ENCODE data around the gene ZBTB1. TPM values are rescaled to one million over a fixed set of nuclear protein-coding genes. Genes with fewer than 3 reads are reported as not detected.
A peak's percentile ranks its signal among the peaks of the same experiment; 100 is the strongest.

ZBTB1 gene
- total RNA-seq, 1 donor from 2014 or later = 53.3 TPM

DNA sequence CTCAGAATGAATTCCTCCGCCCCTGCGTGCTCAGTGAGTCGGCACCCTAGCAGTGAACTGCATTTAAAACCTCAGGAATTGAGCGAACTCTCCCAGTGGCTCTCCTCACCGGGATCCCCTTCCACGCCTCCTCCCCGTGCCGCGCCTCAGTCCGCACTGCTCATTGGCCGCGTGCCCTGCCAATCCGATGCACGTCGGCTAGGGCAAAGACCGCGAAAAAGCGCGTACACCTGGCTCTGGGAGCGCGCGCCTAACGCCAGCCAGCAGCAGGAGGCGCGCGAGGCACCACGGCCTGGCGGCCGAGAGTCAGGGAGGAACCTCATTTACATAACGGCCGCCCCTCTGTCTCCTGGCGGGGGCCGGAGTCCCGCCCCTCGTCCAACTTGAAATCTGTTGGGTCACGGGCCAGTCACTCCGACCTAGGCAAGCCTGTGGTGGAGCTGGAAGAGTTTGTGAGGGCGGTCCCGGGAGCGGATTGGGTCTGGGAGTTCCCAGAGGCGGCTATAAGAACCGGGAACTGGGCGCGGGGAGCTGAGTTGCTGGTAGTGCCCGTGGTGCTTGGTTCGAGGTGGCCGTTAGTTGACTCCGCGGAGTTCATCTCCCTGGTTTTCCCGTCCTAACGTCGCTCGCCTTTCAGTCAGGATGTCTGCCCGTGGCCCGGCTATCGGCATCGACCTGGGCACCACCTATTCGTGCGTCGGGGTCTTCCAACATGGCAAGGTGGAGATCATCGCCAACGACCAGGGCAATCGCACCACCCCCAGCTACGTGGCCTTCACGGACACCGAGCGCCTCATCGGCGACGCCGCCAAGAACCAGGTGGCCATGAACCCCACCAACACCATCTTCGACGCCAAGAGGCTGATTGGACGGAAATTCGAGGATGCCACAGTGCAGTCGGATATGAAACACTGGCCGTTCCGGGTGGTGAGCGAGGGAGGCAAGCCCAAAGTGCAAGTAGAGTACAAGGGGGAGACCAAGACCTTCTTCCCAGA, 35.9 kb downstream of the ZBTB1 start, which contains the start of gene HSPA2:
Gene HSPA2, plus strand, starts transcription at position 534 of the 995 bp plus-strand sequence. Its CDS starts 109 bp downstream, at position 643.
- Mint-ChIP-seq H3K9me3 (peaks cover 30% of the 10 kb centered on the region), H3K36me3 (peaks cover 4% of the 10 kb centered on the region), H3K4me1 (no peaks in the 10 kb centered on the region), H3K27me3 (ENCODE audit: insufficient read depth, low read depth) (no peaks in the 10 kb centered on the region), H3K4me3 (peak within 1 kb of the TSS; percentile 80), H3K27ac (no peak within 1 kb of the TSS)
- no peak for TF ChIP-seq EZH2 (IDR thresholded peaks at IDR 0.05)
- peak; percentile 65 for TF ChIP-seq CTCF (IDR thresholded peaks at IDR 0.05)
- DNase-seq (ENCODE audit: low spot score) = peak; percentile 98
- Histone ChIP-seq H3K9ac (no peak within 1 kb of the TSS), H4K20me1 (ENCODE audit: low read depth) (no peaks in the 10 kb centered on the region), H2AFZ (replicated peaks) (peak within 1 kb of the TSS; percentile 88), H3K79me2 (ENCODE audit: low read depth) (no peaks in the 10 kb centered on the region), H3K36me3 (no peaks in the 10 kb centered on the region), H3K4me1 (peaks cover 10% of the 10 kb centered on the region), H3K4me2 (peak within 1 kb of the TSS; percentile 73), H3F3A (ENCODE audit: low read depth) (peaks cover 41% of the 10 kb centered on the region), H3K27me3 (no peaks in the 10 kb centered on the region), H3K27ac (peak within 1 kb of the TSS; percentile 2), H3K4me3 (peak within 1 kb of the TSS; percentile 49), H3K9me3 (ENCODE audit: low read depth) (no peaks in the 10 kb centered on the region)

GRCh38 chr14:64541261-64541971, 36.8 kb downstream of the ZBTB1 start:
- no peaks in the 10 kb centered on the region for H3K27me3 Mint-ChIP-seq (ENCODE audit: insufficient read depth, low read depth)
- Histone ChIP-seq H3K4me1 (peaks cover 10% of the 10 kb centered on the region), H2AFZ (replicated peaks) (no peak overlapping the region), H3K4me2 (no peak overlapping the region), H3K9ac (no peak overlapping the region), H3K27me3 (no peaks in the 10 kb centered on the region), H3K79me2 (ENCODE audit: low read depth) (no peaks in the 10 kb centered on the region), H3K36me3 (no peaks in the 10 kb centered on the region), H3K9me3 (ENCODE audit: low read depth) (no peaks in the 10 kb centered on the region), H4K20me1 (ENCODE audit: low read depth) (no peaks in the 10 kb centered on the region), H3F3A (ENCODE audit: low read depth) (peaks cover 41% of the 10 kb centered on the region), H3K4me3 (no peak overlapping the region), H3K27ac (no peak overlapping the region)
- no peaks in the 10 kb centered on the region for H3K4me1 Mint-ChIP-seq
- H3K27ac Mint-ChIP-seq = no peak overlapping the region
- no peak for DNase-seq (ENCODE audit: low spot score)
- no peak for TF ChIP-seq CTCF (IDR thresholded peaks at IDR 0.05)
- no peak for TF ChIP-seq EZH2phosphoT487 (IDR thresholded peaks at IDR 0.05)
- no peak for TF ChIP-seq EZH2 (IDR thresholded peaks at IDR 0.05)
- H3K4me3 Mint-ChIP-seq = no peak overlapping the region
- peaks cover 4% of the 10 kb centered on the region for H3K36me3 Mint-ChIP-seq
- peaks cover 28% of the 10 kb centered on the region for H3K9me3 Mint-ChIP-seq

GRCh38 chr14:64541972-64542835, 37.6 kb downstream of the ZBTB1 start:
- no peak for DNase-seq (ENCODE audit: low spot score)
- no peak overlapping the region for H3K27ac Mint-ChIP-seq
- H3K36me3 Mint-ChIP-seq = peaks cover 4% of the 10 kb centered on the region
- no peak overlapping the region for H3K4me3 ChIP-seq
- peaks cover 28% of the 10 kb centered on the region for H3K9me3 Mint-ChIP-seq
- H3K79me2 ChIP-seq (ENCODE audit: low read depth) = no peaks in the 10 kb centered on the region
- no peak overlapping the region for H3K4me3 Mint-ChIP-seq
- no peaks in the 10 kb centered on the region for H3K27me3 ChIP-seq
- H3F3A ChIP-seq (ENCODE audit: low read depth) = peaks cover 37% of the 10 kb centered on the region
- no peaks in the 10 kb centered on the region for H4K20me1 ChIP-seq (ENCODE audit: low read depth)
- no peak overlapping the region for H3K9ac ChIP-seq
- peaks cover 10% of the 10 kb centered on the region for H3K4me1 ChIP-seq
- H3K4me1 Mint-ChIP-seq = no peaks in the 10 kb centered on the region
- no peak overlapping the region for H3K27ac ChIP-seq
- TF ChIP-seq CTCF (IDR thresholded peaks at IDR 0.05) (no peak), EZH2phosphoT487 (IDR thresholded peaks at IDR 0.05) (no peak), EZH2 (IDR thresholded peaks at IDR 0.05) (no peak)
- H3K36me3 ChIP-seq = no peaks in the 10 kb centered on the region
- no peak overlapping the region for H3K4me2 ChIP-seq
- no peaks in the 10 kb centered on the region for H3K9me3 ChIP-seq (ENCODE audit: low read depth)
- H2AFZ ChIP-seq (replicated peaks) = no peak overlapping the region
- peaks cover 2% of the 10 kb centered on the region for H3K27me3 Mint-ChIP-seq (ENCODE audit: insufficient read depth, low read depth)
